Loucy (cell line): Measurements from ENCODE around the gene PTPRT.

Experiments used
- H2AFZ ChIP-seq: fragments of 200-600 bp; sonication (generic); 2 replicates; pipeline ENCODE4 v1.6.0; 2016; ENCODE audit warnings: antibody characterized with exemption, mild to moderate bottlenecking, low read length, moderate library complexity
- H3F3A ChIP-seq: fragments of 200-600 bp; 2 replicates; pipeline ENCODE4 v1.6.0; 2016; ENCODE audit warnings: antibody characterized with exemption, low read depth, mild to moderate bottlenecking
- H3K27me3 ChIP-seq: fragments of 200-600 bp; sonication (generic); 2 replicates; pipeline ENCODE4 v1.6.1; 2014; ENCODE audit warnings: low read length, mild to moderate bottlenecking; ENCODE audit not compliant: insufficient read depth, poor library complexity, severe bottlenecking
- H3K36me3 ChIP-seq: fragments of 200-600 bp; sonication (generic); 2 replicates; pipeline ENCODE4 v1.6.1; 2016; ENCODE audit warnings: low read length; ENCODE audit not compliant: insufficient read depth
- H3K4me1 ChIP-seq: fragments of 200-600 bp; sonication (generic); 2 replicates; pipeline ENCODE4 v1.5.1; 2014; ENCODE audit warnings: low read length, mild to moderate bottlenecking; ENCODE audit not compliant: insufficient read depth, poor library complexity, severe bottlenecking
- H3K4me2 ChIP-seq: fragments of 200-600 bp; sonication (generic); 2 replicates; pipeline ENCODE4 v1.6.0; 2014; ENCODE audit warnings: antibody characterized with exemption, low read length, low read depth, mild to moderate bottlenecking; ENCODE audit not compliant: poor library complexity, severe bottlenecking
- H3K4me3 ChIP-seq: fragments of 200-600 bp; sonication (generic); 2 replicates; pipeline ENCODE4 v1.5.1; 2014; ENCODE audit warnings: low read length, mild to moderate bottlenecking, mixed read lengths; ENCODE audit not compliant: poor library complexity, severe bottlenecking
- H3K79me2 ChIP-seq: fragments of 200-600 bp; sonication (generic); 2 replicates; pipeline ENCODE4 v1.6.1; 2014; ENCODE audit warnings: low read length; ENCODE audit not compliant: insufficient read depth
- H3K9ac ChIP-seq: fragments of 200-600 bp; sonication (generic); 2 replicates; pipeline ENCODE4 v1.6.0; 2014; ENCODE audit warnings: mild to moderate bottlenecking, low read depth, low read length, moderate library complexity; ENCODE audit not compliant: poor library complexity, severe bottlenecking
- H3K9me2 ChIP-seq: fragments of 200-600 bp; sonication (generic); replicated peaks from 2 replicates; pipeline ENCODE4 v1.6.1; 2016; ENCODE audit warnings: low read depth, low read length, mixed read lengths
- H3K9me3 ChIP-seq: fragments of 200-600 bp; sonication (generic); 2 replicates; pipeline ENCODE4 v1.6.1; 2014; ENCODE audit warnings: mild to moderate bottlenecking, antibody characterized with exemption, low read length, low read depth; ENCODE audit not compliant: insufficient read depth
- H4K20me1 ChIP-seq: fragments of 200-600 bp; sonication (generic); 2 replicates; pipeline ENCODE4 v1.6.0; 2014; ENCODE audit warnings: antibody characterized with exemption, low read length, mild to moderate bottlenecking; ENCODE audit not compliant: insufficient read depth, poor library complexity, severe bottlenecking
- EZH2phosphoT487 ChIP-seq: fragments of 200-600 bp; IDR thresholded peaks from 2 replicates; pipeline ENCODE4 v1.6.1; 2018; ENCODE audit warnings: antibody characterized with exemption, mild to moderate bottlenecking, moderate library complexity, borderline replicate concordance
- TF ChIP-seq, protein P1 (sequence below): fragments of 200-600 bp; sonication (generic); conservative IDR thresholded peaks from 2 replicates; pipeline ENCODE4 v1.5.1; 2014; ENCODE audit warnings: mild to moderate bottlenecking, antibody characterized with exemption, low read length

PTPRT gene

DNA sequence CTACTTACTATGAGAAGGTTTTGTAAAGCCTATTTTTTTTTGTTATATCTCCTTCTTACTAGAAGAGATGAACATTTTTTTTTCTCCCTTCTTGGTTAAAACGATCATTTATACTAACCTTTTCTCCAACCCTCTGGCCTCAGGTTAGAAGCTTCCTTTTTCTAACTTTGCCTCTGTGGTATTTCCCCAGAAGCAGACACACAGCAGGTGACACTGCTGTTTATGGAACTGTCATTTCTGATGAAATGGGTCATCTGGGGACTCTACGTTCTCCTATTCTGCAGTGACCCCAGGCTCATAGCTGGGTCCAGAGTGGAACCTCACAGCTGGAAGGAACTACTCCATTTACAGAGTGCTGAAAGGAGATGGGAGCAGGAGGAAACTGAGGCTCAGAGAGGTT, 825.3 kb downstream of the PTPRT start:
- no peaks in the 10 kb centered on the region for H3K79me2 ChIP-seq
- H3K9me2 ChIP-seq: no peaks in the 10 kb centered on the region
- H3K4me3 ChIP-seq: no peak overlapping the region
- H2AFZ ChIP-seq: no peak overlapping the region
- H3K9ac ChIP-seq: no peak overlapping the region
- no peaks in the 10 kb centered on the region for H3K9me3 ChIP-seq
- no peaks in the 10 kb centered on the region for H4K20me1 ChIP-seq
- no peaks in the 10 kb centered on the region for H3K36me3 ChIP-seq
- no peaks in the 10 kb centered on the region for H3F3A ChIP-seq
- no peaks in the 10 kb centered on the region for H3K27me3 ChIP-seq
- no peaks in the 10 kb centered on the region for H3K4me1 ChIP-seq
- no peak for TF ChIP-seq EZH2phosphoT487
- TF ChIP-seq, protein P1, sequence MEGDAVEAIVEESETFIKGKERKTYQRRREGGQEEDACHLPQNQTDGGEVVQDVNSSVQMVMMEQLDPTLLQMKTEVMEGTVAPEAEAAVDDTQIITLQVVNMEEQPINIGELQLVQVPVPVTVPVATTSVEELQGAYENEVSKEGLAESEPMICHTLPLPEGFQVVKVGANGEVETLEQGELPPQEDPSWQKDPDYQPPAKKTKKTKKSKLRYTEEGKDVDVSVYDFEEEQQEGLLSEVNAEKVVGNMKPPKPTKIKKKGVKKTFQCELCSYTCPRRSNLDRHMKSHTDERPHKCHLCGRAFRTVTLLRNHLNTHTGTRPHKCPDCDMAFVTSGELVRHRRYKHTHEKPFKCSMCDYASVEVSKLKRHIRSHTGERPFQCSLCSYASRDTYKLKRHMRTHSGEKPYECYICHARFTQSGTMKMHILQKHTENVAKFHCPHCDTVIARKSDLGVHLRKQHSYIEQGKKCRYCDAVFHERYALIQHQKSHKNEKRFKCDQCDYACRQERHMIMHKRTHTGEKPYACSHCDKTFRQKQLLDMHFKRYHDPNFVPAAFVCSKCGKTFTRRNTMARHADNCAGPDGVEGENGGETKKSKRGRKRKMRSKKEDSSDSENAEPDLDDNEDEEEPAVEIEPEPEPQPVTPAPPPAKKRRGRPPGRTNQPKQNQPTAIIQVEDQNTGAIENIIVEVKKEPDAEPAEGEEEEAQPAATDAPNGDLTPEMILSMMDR: no peak
- H3K4me2 ChIP-seq: no peak overlapping the region

DNA sequence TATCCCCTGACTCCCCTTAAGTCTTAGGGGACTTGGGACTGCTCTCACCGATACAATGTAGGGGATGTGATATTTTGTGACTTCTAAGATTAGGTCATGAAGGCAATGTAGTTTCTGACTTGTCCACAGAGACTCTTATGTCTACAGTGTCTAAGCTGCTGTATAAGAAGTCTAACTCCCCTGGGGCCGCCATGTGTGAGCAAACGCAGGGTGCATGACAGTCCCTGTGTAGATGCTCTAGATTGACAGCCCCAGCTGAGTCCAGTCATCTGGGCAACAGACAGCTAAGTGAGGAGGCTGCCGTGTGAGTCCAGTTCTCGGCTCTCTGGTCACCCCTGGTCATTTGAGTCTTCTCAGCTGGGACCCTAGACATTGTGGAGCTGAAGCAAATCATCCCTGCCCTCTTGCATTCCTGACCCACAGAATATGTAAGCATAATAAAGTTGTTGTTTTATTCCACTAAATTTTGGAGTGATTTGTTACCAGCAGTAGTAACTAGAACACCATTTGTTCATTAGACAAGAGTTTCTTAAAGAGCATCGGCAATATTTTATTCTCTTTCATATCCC, 828.2 kb downstream of the PTPRT start:
- no peak overlapping the region for H3K9ac ChIP-seq
- no peaks in the 10 kb centered on the region for H3K4me1 ChIP-seq
- no peaks in the 10 kb centered on the region for H4K20me1 ChIP-seq
- H3K9me2 ChIP-seq: no peaks in the 10 kb centered on the region
- no peak overlapping the region for H2AFZ ChIP-seq
- no peaks in the 10 kb centered on the region for H3F3A ChIP-seq
- no peaks in the 10 kb centered on the region for H3K9me3 ChIP-seq
- no peaks in the 10 kb centered on the region for H3K79me2 ChIP-seq
- no peak overlapping the region for H3K4me2 ChIP-seq
- H3K4me3 ChIP-seq: no peak overlapping the region
- TF ChIP-seq, protein P1: no peak
- no peak for TF ChIP-seq EZH2phosphoT487
- H3K27me3 ChIP-seq: no peaks in the 10 kb centered on the region
- no peaks in the 10 kb centered on the region for H3K36me3 ChIP-seq

DNA sequence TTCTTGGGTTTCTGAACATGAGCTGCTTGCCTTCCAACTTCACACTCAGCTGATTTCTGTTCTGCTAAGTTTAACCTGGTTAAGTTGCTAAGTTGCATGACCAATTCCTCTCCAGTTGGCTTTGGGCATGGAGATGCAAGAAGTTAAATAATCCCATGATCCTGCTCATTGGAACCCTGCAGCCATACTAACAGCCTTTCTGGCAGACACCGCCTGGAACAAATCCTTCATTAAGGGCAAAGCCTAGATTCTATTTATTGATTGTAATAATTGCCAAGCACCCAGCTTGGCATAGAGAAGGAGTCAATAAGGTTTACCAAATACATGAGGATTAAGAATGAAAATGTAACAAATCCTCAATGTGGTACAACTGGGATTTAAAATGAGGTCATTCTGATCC, 829.1 kb downstream of the PTPRT start:
- H3K9ac ChIP-seq: no peak overlapping the region
- TF ChIP-seq, protein P1: no peak
- TF ChIP-seq EZH2phosphoT487: no peak
- H3K9me2 ChIP-seq: no peaks in the 10 kb centered on the region
- no peaks in the 10 kb centered on the region for H3K27me3 ChIP-seq
- H3K36me3 ChIP-seq: no peaks in the 10 kb centered on the region
- no peaks in the 10 kb centered on the region for H3F3A ChIP-seq
- no peak overlapping the region for H3K4me2 ChIP-seq
- H4K20me1 ChIP-seq: no peaks in the 10 kb centered on the region
- H3K4me3 ChIP-seq: no peak overlapping the region
- H2AFZ ChIP-seq: no peak overlapping the region
- H3K9me3 ChIP-seq: no peaks in the 10 kb centered on the region
- H3K4me1 ChIP-seq: no peaks in the 10 kb centered on the region
- H3K79me2 ChIP-seq: no peaks in the 10 kb centered on the region
